Measurements from ENCODE around the gene SOWAHA. TPM values are rescaled to one million over a fixed set of nuclear protein-coding genes. Genes with fewer than 3 reads are reported as not detected.

Gene SOWAHA
- total and polyA plus RNA-seq, 2 donors (not counting 1 experiment from before 2014, with no cell fraction given): not detected

DNA sequence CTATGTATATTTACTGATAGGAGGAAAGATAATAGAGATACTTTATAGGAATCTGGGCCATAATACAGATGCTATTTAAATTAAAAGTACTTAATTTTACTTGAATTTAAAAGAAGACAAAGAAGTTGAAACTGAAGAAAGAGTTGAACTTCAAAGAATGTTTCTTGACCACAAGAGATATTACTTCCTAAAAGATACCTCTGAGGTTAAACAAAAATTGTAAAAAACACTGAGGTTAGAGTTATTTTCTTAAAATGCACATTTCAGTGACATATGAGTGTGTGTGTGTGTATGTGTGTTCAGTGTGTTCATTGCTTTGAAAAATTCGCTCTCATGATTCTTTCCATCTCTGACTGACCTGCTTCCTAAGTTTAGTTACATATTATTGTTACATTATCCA is 32.5 kb upstream of the SOWAHA start:
- no peak for TF ChIP-seq EZH2 (IDR thresholded peaks at IDR 0.05; ENCODE audit: borderline replicate concordance, insufficient read depth, low read depth, low read length, poor library complexity, severe bottlenecking)
- TF ChIP-seq CTCF (IDR thresholded peaks at IDR 0.05): no peak
- Histone ChIP-seq H3K9me3 (ENCODE audit: control extremely low read depth in 1 of 3, control insufficient read depth in 2 of 3, insufficient read depth in 1 of 3, low read length in 2 of 3) (peaks cover 0 to 9% (median 2%) of the 10 kb centered on the region in 3 donors), H3K36me3 (replicated peaks in 1 of 2; ENCODE audit: control extremely low read depth in 1 of 2, control insufficient read depth in 1 of 2, extremely low read depth in 1 of 2, insufficient read depth in 2 of 2, low read length in 1 of 2) (no peaks in the 10 kb centered on the region), H3K27ac (ENCODE audit: low read length in 2 of 2) (no peak overlapping the region), H3K79me2 (ENCODE audit: control insufficient read depth, insufficient read depth, low read length) (no peaks in the 10 kb centered on the region), H3K4me2 (replicated peaks; ENCODE audit: low read depth, low read length, poor library complexity, severe bottlenecking) (no peak overlapping the region), H2AFZ (ENCODE audit: insufficient read depth, low read depth, low read length, poor library complexity, severe bottlenecking) (no peak overlapping the region), H3K4me1 (ENCODE audit: control insufficient read depth in 2 of 2, insufficient read depth in 2 of 2, low read length in 2 of 2) (peaks cover 14 to 16% of the 10 kb centered on the region in 2 donors), H3K9ac (ENCODE audit: low read length) (no peak overlapping the region), H4K20me1 (ENCODE audit: control insufficient read depth, insufficient read depth, low read length, poor library complexity, severe bottlenecking) (no peaks in the 10 kb centered on the region), H3K27me3 (replicated peaks in 1 of 4; ENCODE audit: control extremely low read depth in 1 of 4, control insufficient read depth in 3 of 4, insufficient read depth in 4 of 4, low read length in 3 of 4) (peaks cover 2 to 57% (median 41%) of the 10 kb centered on the region in 4 experiments), H3K4me3 (ENCODE audit: control extremely low read depth in 1 of 5, extremely low read depth in 1 of 5, insufficient read depth in 1 of 5, low read depth in 2 of 5, low read length in 4 of 5) (no peak overlapping the region)
- intact Hi-C loops (cut with micrococcal nuclease): no loop called here
- ChIA-PET POLR2A (no interaction called here), CTCF (no interaction called here)
- no peak for ATAC-seq (ENCODE audit: low read depth)
- DNase-seq: no peak
- no peak overlapping the region for H3K27ac Mint-ChIP-seq
- no peaks in the 10 kb centered on the region for H3K9me3 Mint-ChIP-seq (ENCODE audit: insufficient read depth)
- peaks cover 8% of the 10 kb centered on the region for H3K4me1 Mint-ChIP-seq
- peaks cover 45% of the 10 kb centered on the region for H3K27me3 Mint-ChIP-seq
- no CpG with 5 or more reads among the region's 1 CpG for WGBS (ENCODE audit: insufficient coverage)
- H3K4me3 Mint-ChIP-seq: no peak overlapping the region

- H3K4me3 Mint-ChIP-seq: no peak overlapping the region
Observed at GRCh38 chr5:132781029-132781428, 32.1 kb upstream of the SOWAHA start.

More at GRCh38 chr5:132781029-132781428, 32.1 kb upstream of the SOWAHA start:
- POLR2A ChIA-PET: no interaction called here
- Histone ChIP-seq H3K27me3 (replicated peaks in 1 of 4; ENCODE audit: control extremely low read depth in 1 of 4, control insufficient read depth in 3 of 4, insufficient read depth in 4 of 4, low read length in 3 of 4) (peaks cover 2 to 56% (median 41%) of the 10 kb centered on the region in 4 experiments), H4K20me1 (ENCODE audit: control insufficient read depth, insufficient read depth, low read length, poor library complexity, severe bottlenecking) (no peaks in the 10 kb centered on the region), H3K9ac (ENCODE audit: low read length) (no peak overlapping the region), H3K4me1 (ENCODE audit: control insufficient read depth in 2 of 2, insufficient read depth in 2 of 2, low read length in 2 of 2) (peaks cover 14 to 16% of the 10 kb centered on the region in 2 donors), H2AFZ (ENCODE audit: insufficient read depth, low read depth, low read length, poor library complexity, severe bottlenecking) (no peak overlapping the region), H3K4me3 (ENCODE audit: control extremely low read depth in 1 of 5, extremely low read depth in 1 of 5, insufficient read depth in 1 of 5, low read depth in 2 of 5, low read length in 4 of 5) (no peak overlapping the region), H3K36me3 (replicated peaks in 1 of 2; ENCODE audit: control extremely low read depth in 1 of 2, control insufficient read depth in 1 of 2, extremely low read depth in 1 of 2, insufficient read depth in 2 of 2, low read length in 1 of 2) (no peaks in the 10 kb centered on the region), H3K27ac (ENCODE audit: low read length in 2 of 2) (no peak overlapping the region), H3K4me2 (replicated peaks; ENCODE audit: low read depth, low read length, poor library complexity, severe bottlenecking) (no peak overlapping the region), H3K79me2 (ENCODE audit: control insufficient read depth, insufficient read depth, low read length) (no peaks in the 10 kb centered on the region), H3K9me3 (ENCODE audit: control extremely low read depth in 1 of 3, control insufficient read depth in 2 of 3, insufficient read depth in 1 of 3, low read length in 2 of 3) (peaks cover 0 to 9% (median 2%) of the 10 kb centered on the region in 3 donors)
- TF ChIP-seq CTCF (IDR thresholded peaks at IDR 0.05) (no peak), EZH2 (IDR thresholded peaks at IDR 0.05; ENCODE audit: borderline replicate concordance, insufficient read depth, low read depth, low read length, poor library complexity, severe bottlenecking) (no peak)
- no peaks in the 10 kb centered on the region for H3K9me3 Mint-ChIP-seq (ENCODE audit: insufficient read depth)
- H3K27me3 Mint-ChIP-seq: peaks cover 48% of the 10 kb centered on the region
- CTCF ChIA-PET: no interaction called here
- ATAC-seq (ENCODE audit: low read depth) (no peak), DNase-seq (no peak)
- H3K27ac Mint-ChIP-seq: no peak overlapping the region
- 100% methylated on average over 1 of the region's 4 CpGs for WGBS (ENCODE audit: insufficient coverage)
- intact Hi-C loops (cut with micrococcal nuclease): no loop called here
- peaks cover 8% of the 10 kb centered on the region for H3K4me1 Mint-ChIP-seq
